ENCODE measurements around the gene CLEC1A. TPM values are rescaled to one million over a fixed set of nuclear protein-coding genes. Genes with fewer than 3 reads are reported as not detected.

CLEC1A gene
- total RNA-seq, 1 experiment from 2014 or later = not detected

- no peaks in the 10 kb centered on the region for H3K9me2 ChIP-seq (ENCODE audit: insufficient read depth)
- H4K20me1 ChIP-seq (ENCODE audit: insufficient read depth) = no peaks in the 10 kb centered on the region
- ChIA-PET CTCF (interaction anchor here (0.5 kb wide), 1 partner anchor 384 kb away, joined by 3 read pairs; no protein-coding TSS in a partner anchor), RAD21 (ENCODE audit: low non-redundant PET in 1 of 2, low total read pairs in 2 of 2, uncharacterized antibody in 2 of 2, unreplicated experiment in 2 of 2) (no interaction called here), POLR2A (no interaction called here)
- peaks cover 0 to 3% of the 10 kb centered on the region in 2 experiments; a peak in 1 of 4 replicates for H3K4me1 ChIP-seq (ENCODE audit: control insufficient read depth in 1 of 2, insufficient read depth in 2 of 2, low read length in 2 of 2)
- H3K9ac ChIP-seq (ENCODE audit: low read length) = no peak overlapping the region
- no peak for ATAC-seq
- no TSS peak for BruUV-seq (replicated peaks)
- H3K79me2 ChIP-seq (ENCODE audit: insufficient read depth, low read length) = no peaks in the 10 kb centered on the region
- TF ChIP-seq TCF7L2 (IDR thresholded peaks at IDR 0.05; ENCODE audit: borderline replicate concordance, extremely low read depth, insufficient read depth, insufficient read length) (no peak), EZH2phosphoT487 (IDR thresholded peaks at IDR 0.05; ENCODE audit: borderline replicate concordance) (no peak), ELF1 (IDR thresholded peaks at IDR 0.05; ENCODE audit: borderline replicate concordance, low read depth) (no peak), EGR1 (IDR thresholded peaks at IDR 0.05; ENCODE audit: low read depth) (no peak), ZFX (IDR thresholded peaks at IDR 0.05) (no peak), JUND (IDR thresholded peaks at IDR 0.05) (no peak)
- no peak overlapping the region for H3K4me2 ChIP-seq (ENCODE audit: low read length)
- no peak for DNase-seq (ENCODE audit: low read depth, low spot score)
- H3K27me3 ChIP-seq (ENCODE audit: insufficient read depth, low read length) = peaks cover 11% of the 10 kb centered on the region
- H3K4me3 ChIP-seq (replicated peaks in 1 of 2; ENCODE audit: low read depth in 1 of 2, low read length in 2 of 2) = no peak overlapping the region
- no peaks in the 10 kb centered on the region for H3K36me3 ChIP-seq (ENCODE audit: control insufficient read depth in 1 of 2, insufficient read depth in 2 of 2, low read length in 2 of 2)
- H3K27ac ChIP-seq (ENCODE audit: low read depth, low read length) = no peak overlapping the region
- intact Hi-C loops (cut with micrococcal nuclease) = no loop called here
- no peaks in the 10 kb centered on the region for H3K9me3 ChIP-seq (ENCODE audit: control insufficient read depth in 1 of 2, insufficient read depth in 1 of 2, low read depth in 1 of 2, low read length in 2 of 2)
- no peak overlapping the region for H2AFZ ChIP-seq (ENCODE audit: low read depth, low read length, poor library complexity, severe bottlenecking)
Measured at GRCh38 chr12:10132850-10133370, 34.1 kb upstream of the CLEC1A start.

- ChIA-PET CTCF (interaction anchor here (1.2 kb wide), 1 partner anchor 9 kb away, joined by 3 read pairs; no protein-coding TSS in a partner anchor), RAD21 (ENCODE audit: low non-redundant PET in 1 of 2, low total read pairs in 2 of 2, uncharacterized antibody in 2 of 2, unreplicated experiment in 2 of 2) (no interaction called here), POLR2A (no interaction called here)
- no peaks in the 10 kb centered on the region for H3K36me3 ChIP-seq (ENCODE audit: control insufficient read depth in 1 of 2, insufficient read depth in 2 of 2, low read length in 2 of 2)
- no peak overlapping the region for H3K4me3 ChIP-seq (replicated peaks in 1 of 2; ENCODE audit: low read depth in 1 of 2, low read length in 2 of 2)
- intact Hi-C loops (cut with micrococcal nuclease) = no loop called here
- no peaks in the 10 kb centered on the region for H3K9me2 ChIP-seq (ENCODE audit: insufficient read depth)
- no peaks in the 10 kb centered on the region for H4K20me1 ChIP-seq (ENCODE audit: insufficient read depth)
- no peaks in the 10 kb centered on the region for H3K79me2 ChIP-seq (ENCODE audit: insufficient read depth, low read length)
- H3K27ac ChIP-seq (ENCODE audit: low read depth, low read length) = no peak overlapping the region
- no peak overlapping the region for H3K4me2 ChIP-seq (ENCODE audit: low read length)
- H3K4me1 ChIP-seq (ENCODE audit: control insufficient read depth in 1 of 2, insufficient read depth in 2 of 2, low read length in 2 of 2) = peaks cover 0 to 3% of the 10 kb centered on the region in 2 experiments; a peak in 1 of 4 replicates
- no peak for ATAC-seq
- no peak overlapping the region for H2AFZ ChIP-seq (ENCODE audit: low read depth, low read length, poor library complexity, severe bottlenecking)
- H3K9ac ChIP-seq (ENCODE audit: low read length) = no peak overlapping the region
- no peak for DNase-seq (ENCODE audit: low read depth, low spot score)
- BruUV-seq (replicated peaks) = no TSS peak
- H3K9me3 ChIP-seq (ENCODE audit: control insufficient read depth in 1 of 2, insufficient read depth in 1 of 2, low read depth in 1 of 2, low read length in 2 of 2) = no peaks in the 10 kb centered on the region
- H3K27me3 ChIP-seq (ENCODE audit: insufficient read depth, low read length) = peaks cover 11% of the 10 kb centered on the region
- TF ChIP-seq CBX3 (IDR thresholded peaks at IDR 0.05; ENCODE audit: low read depth) (no peak), JUND (IDR thresholded peaks at IDR 0.05) (no peak), ATF3 (IDR thresholded peaks at IDR 0.05) (no peak), EZH2phosphoT487 (IDR thresholded peaks at IDR 0.05; ENCODE audit: borderline replicate concordance) (no peak), CTCF (IDR thresholded peaks at IDR 0.05 in 2 of 3, conservative IDR thresholded peaks at IDR 0.05 in 1 of 3; ENCODE audit: borderline replicate concordance in 1 of 3, insufficient read depth in 1 of 3, low read depth in 2 of 3, low read length in 2 of 3) (no peak), EGR1 (IDR thresholded peaks at IDR 0.05; ENCODE audit: low read depth) (no peak), FOSL1 (IDR thresholded peaks at IDR 0.05; ENCODE audit: low read depth) (no peak), SRF (IDR thresholded peaks at IDR 0.05; ENCODE audit: low read depth) (no peak), ZBTB33 (IDR thresholded peaks at IDR 0.05; ENCODE audit: extremely low read depth, insufficient replicate concordance, low read length) (no peak), EZH2 (IDR thresholded peaks at IDR 0.05) (no peak), TCF7L2 (IDR thresholded peaks at IDR 0.05; ENCODE audit: borderline replicate concordance, extremely low read depth, insufficient read depth, insufficient read length) (no peak), ELF1 (IDR thresholded peaks at IDR 0.05; ENCODE audit: borderline replicate concordance, low read depth) (no peak), ZFX (IDR thresholded peaks at IDR 0.05) (no peak), SIN3A (IDR thresholded peaks at IDR 0.05; ENCODE audit: low read depth) (no peak), RAD21 (IDR thresholded peaks at IDR 0.05; ENCODE audit: low read depth) (no peak), POLR2A (IDR thresholded peaks at IDR 0.05; ENCODE audit: borderline replicate concordance, extremely low read depth, insufficient read depth, insufficient read length) (no peak)
Measured at GRCh38 chr12:10131111-10131690, 32.4 kb upstream of the CLEC1A start.
